GM12878 (cell line): ENCODE measurements around the gene GPER1. TPM values are rescaled to one million over a fixed set of nuclear protein-coding genes. Genes with fewer than 3 reads are reported as not detected.

Experiments used
- ATAC-seq: fragments of 200-7000 bp; cut with Tn5 transposase; 3 replicates; pipeline ENCODE4 v1.9.1; 2020; ENCODE audit warnings: mild to moderate bottlenecking, moderate library complexity
- BruUV-seq: library from RNA; stranded (reverse); fragments of 400-500 nt; replicated peaks from 2 replicates; lab custom pipeline; 2021; lab: Mats Ljungman, UMichigan
- CTCF ChIA-PET: fragments of 300-600 bp; sonication (Branson Sonifier 250); formaldehyde crosslinking; extraction: SDS; loops from one replicate; lab custom pipeline; 2021; ENCODE audit warnings: inconsistent platforms; lab: Yijun Ruan, JAX
- POLR2A ChIA-PET: fragments of 350-600 bp; formaldehyde crosslinking; extraction: SDS; loops from one replicate; lab custom pipeline; 2021; ENCODE audit warnings: inconsistent platforms; lab: Charles Lee
- RAD21 ChIA-PET: fragments of 300-600 bp; sonication (Branson Sonifier 250); formaldehyde crosslinking; loops from one replicate; lab custom pipeline; 2023; ENCODE audit warnings: antibody characterized with exemption; ENCODE audit not compliant: unreplicated experiment; lab: Charles Lee
- SMC1A ChIA-PET: fragments of 300-600 bp; sonication (Branson Sonifier 250); formaldehyde crosslinking; loops from one replicate; lab custom pipeline; 2023; ENCODE audit not compliant: unreplicated experiment, uncharacterized antibody; lab: Charles Lee
- DNase-seq: peaks from one replicate; pipeline ENCODE4 v3.0.0-alpha.2; 2011; ENCODE audit warnings: low read depth, low spot score
- FAIRE-seq: peaks from 3 replicates; lab custom pipeline; 2011; peaks lifted over from hg19 to GRCh38; lab: Jason Lieb, UNC
- H2AFZ ChIP-seq: 2 replicates; pipeline ENCODE4 v1.6.0; 2011; ENCODE audit warnings: low read depth, low read length, control low read depth; ENCODE audit not compliant: control insufficient read depth
- H3K27ac ChIP-seq: 2 replicates; pipeline ENCODE4 v1.5.1; 2011; ENCODE audit warnings: control low read depth; ENCODE audit not compliant: control insufficient read depth, insufficient read depth
- H3K27me3 ChIP-seq, 2 experiments: replicated peaks in 1 of 2; 2 replicates each; pipeline versions ENCODE4 v1.6.0 to v1.6.1; 2011; ENCODE audit warnings: low read length in 1 of 2; ENCODE audit not compliant: control insufficient read depth in 2 of 2, insufficient read depth in 2 of 2
- H3K36me3 ChIP-seq, 2 experiments: 2 replicates each; pipeline ENCODE4 v1.5.1; 2011; ENCODE audit warnings: low read length in 1 of 2; ENCODE audit not compliant: control insufficient read depth in 2 of 2, insufficient read depth in 2 of 2
- H3K4me1 ChIP-seq: 2 replicates; pipeline ENCODE4 v1.6.1; 2011; ENCODE audit warnings: mild to moderate bottlenecking, low read length, moderate library complexity, mixed read lengths; ENCODE audit not compliant: control insufficient read depth, insufficient read depth
- H3K4me2 ChIP-seq: 2 replicates; pipeline ENCODE4 v1.6.0; 2011; ENCODE audit warnings: control low read depth; ENCODE audit not compliant: control insufficient read depth, insufficient read depth
- H3K4me3 ChIP-seq: fragments of 200-600 bp; sonication (generic); 2 replicates; pipeline ENCODE4 v1.5.1; 2016
- H3K79me2 ChIP-seq: 2 replicates; pipeline ENCODE4 v1.6.0; 2011; ENCODE audit warnings: low read length; ENCODE audit not compliant: control insufficient read depth, insufficient read depth
- H3K9ac ChIP-seq: 2 replicates; pipeline ENCODE4 v1.8.0; 2011; ENCODE audit warnings: low read length, control low read depth, mixed read lengths; ENCODE audit not compliant: control insufficient read depth, insufficient read depth
- H3K9me3 ChIP-seq: replicated peaks from 3 replicates; pipeline ENCODE4 v1.5.1; 2011; ENCODE audit warnings: mild to moderate bottlenecking, low read length; ENCODE audit not compliant: control insufficient read depth, insufficient read depth
- H4K20me1 ChIP-seq: 2 replicates; pipeline ENCODE4 v1.6.0; 2011; ENCODE audit not compliant: control insufficient read depth, insufficient read depth
- BRCA1 ChIP-seq: IDR thresholded peaks from 2 replicates; pipeline ENCODE4 v1.6.1; 2011; ENCODE audit warnings: low read depth, low read length, improper control_type of control experiment
- CBFB ChIP-seq: IDR thresholded peaks from 2 replicates; pipeline ENCODE4 v1.6.1; 2016; ENCODE audit warnings: antibody characterized with exemption, low read depth
- CEBPB ChIP-seq, 2 experiments: fragments of 150-350 bp in 1 of 2; IDR thresholded peaks; 2 replicates each; pipeline ENCODE4 v1.6.1; 2012 to 2014; ENCODE audit warnings: low read depth in 2 of 2, low read length in 2 of 2, borderline replicate concordance in 1 of 2, inconsistent platforms in 1 of 2
- EZH2 ChIP-seq: IDR thresholded peaks from 2 replicates; pipeline ENCODE4 v1.6.1; 2012; ENCODE audit warnings: low read depth, mild to moderate bottlenecking, control low read depth, inconsistent platforms, low read length, borderline replicate concordance; ENCODE audit not compliant: control insufficient read depth
- JUND ChIP-seq: IDR thresholded peaks from 2 replicates; pipeline ENCODE4 v1.6.1; 2012; ENCODE audit warnings: low read depth, mild to moderate bottlenecking, low read length, improper control_type of control experiment, moderate library complexity
- LARP7 ChIP-seq: fragments of 450-650 bp; IDR thresholded peaks from 2 replicates; pipeline ENCODE4 v1.6.1; 2017; ENCODE audit warnings: mild to moderate bottlenecking
- MAX ChIP-seq: IDR thresholded peaks from 2 replicates; pipeline ENCODE4 v1.6.1; 2012; ENCODE audit warnings: low read depth, low read length, improper control_type of control experiment
- MXI1 ChIP-seq: fragments of 150-350 bp; IDR thresholded peaks from 2 replicates; pipeline ENCODE4 v1.6.1; 2011; ENCODE audit warnings: low read depth, mild to moderate bottlenecking, inconsistent platforms, low read length, improper control_type of control experiment
- NBN ChIP-seq: fragments of 450-650 bp; IDR thresholded peaks from 2 replicates; pipeline ENCODE4 v1.6.1; 2016
- NRF1 ChIP-seq: conservative IDR thresholded peaks from 2 replicates; pipeline ENCODE4 v1.6.1; 2011; ENCODE audit warnings: mild to moderate bottlenecking, low read depth, low read length, improper control_type of control experiment
- SIX5 ChIP-seq: IDR thresholded peaks from 2 replicates; pipeline ENCODE4 v1.6.1; 2011; ENCODE audit warnings: mild to moderate bottlenecking, low read depth, low read length, moderate library complexity; ENCODE audit not compliant: severe bottlenecking
- SREBF1 ChIP-seq: IDR thresholded peaks from 2 replicates; pipeline ENCODE4 v1.6.1; 2012; ENCODE audit warnings: mild to moderate bottlenecking, low read length
- STAT3 ChIP-seq: IDR thresholded peaks from 2 replicates; pipeline ENCODE4 v1.6.1; 2011; ENCODE audit warnings: low read depth, low read length, improper control_type of control experiment
- TARDBP ChIP-seq: IDR thresholded peaks from 2 replicates; pipeline ENCODE4 v1.6.1; 2016; ENCODE audit warnings: borderline replicate concordance
- YBX1 ChIP-seq: fragments of 450-650 bp; IDR thresholded peaks from 2 replicates; pipeline ENCODE4 v1.6.1; 2016; ENCODE audit warnings: antibody characterized with exemption
- YY1 ChIP-seq: IDR thresholded peaks from 2 replicates; pipeline ENCODE4 v1.6.1; 2011; ENCODE audit warnings: low read depth, mild to moderate bottlenecking, low read length
- ZBED1 ChIP-seq: IDR thresholded peaks from 2 replicates; pipeline ENCODE4 v1.6.1; 2016; ENCODE audit warnings: borderline replicate concordance
- ZNF622 ChIP-seq: fragments of 450-650 bp; IDR thresholded peaks from 2 replicates; pipeline ENCODE4 v1.6.1; 2017; ENCODE audit warnings: mild to moderate bottlenecking, inconsistent platforms
- WGBS: methylation state at CpG from one replicate; pipeline ENCODE4 v1.1.6; 2016; ENCODE audit warnings: low lambda C conversion rate; ENCODE audit not compliant: insufficient replicate concordance, insufficient coverage; ENCODE audit errors: missing lambda C conversion rate; 5-methylcytosine and 5-hydroxymethylcytosine counted together
- in situ Hi-C: fragments of 300-500 bp; cut with MboI; formaldehyde crosslinking; loops from 9 replicates; pipeline ENCODE4 v1.14.3; 2018; ENCODE audit warnings: mixed read lengths
- intact Hi-C: fragments of 100-400 bp; cut with micrococcal nuclease; formaldehyde crosslinking; loops from one replicate; pipeline ENCODE4 v1.14.2; 2022; ENCODE audit not compliant: unreplicated experiment
- polyA plus RNA-seq, 11 experiments: library from polyadenylated mRNA; depleted of rRNA in 4 of 11; unstranded in 6 of 11; stranded (reverse) in 5 of 11; fragments of >200 nt; fragmentation: Nextera tagmentation in 4 of 11; fragmentation: Illumina TruSeq in 1 of 11; extraction: Ambion mirVana in 4 of 11; extraction: Trizol in 1 of 11; gene quantifications; 1 replicate in 1 of 11; 2 replicates in 10 of 11; pipeline versions ENCODE4 v1.2.1 to v1.2.3, GENCODE V29; 2011 to 2016; ENCODE audit warnings: inconsistent platforms in 2 of 11, missing spikeins in 2 of 11, low read depth in 1 of 11
- total RNA-seq, 4 experiments: library from RNA; depleted of rRNA in 3 of 4; stranded (reverse); fragments of >200 nt in 3 of 4; fragmentation: Illumina TruSeq in 1 of 4; extraction: Trizol in 1 of 4; gene quantifications; 2 replicates each; pipeline versions ENCODE4 v1.2.1 to v1.2.3, GENCODE V29; 2013 to 2021
- TF ChIP-seq, protein P1 (sequence below): fragments of 450-650 bp; IDR thresholded peaks from 2 replicates; pipeline ENCODE4 v1.6.1; 2017; ENCODE audit warnings: borderline replicate concordance
- TF ChIP-seq, protein P2 (sequence below): fragments of 450-650 bp; formaldehyde crosslinking; IDR thresholded peaks from 2 replicates; pipeline ENCODE4 v1.5.0; 2022; ENCODE audit warnings: mild to moderate bottlenecking, missing genetic modification characterization

The GPER1 gene
- total and polyA plus RNA-seq, 10 of the 15 experiments (the other 5 are each of a cell fraction or from before 2014, with no cell fraction given): 0.03 to 6.5 (median 2.6) TPM

DNA sequence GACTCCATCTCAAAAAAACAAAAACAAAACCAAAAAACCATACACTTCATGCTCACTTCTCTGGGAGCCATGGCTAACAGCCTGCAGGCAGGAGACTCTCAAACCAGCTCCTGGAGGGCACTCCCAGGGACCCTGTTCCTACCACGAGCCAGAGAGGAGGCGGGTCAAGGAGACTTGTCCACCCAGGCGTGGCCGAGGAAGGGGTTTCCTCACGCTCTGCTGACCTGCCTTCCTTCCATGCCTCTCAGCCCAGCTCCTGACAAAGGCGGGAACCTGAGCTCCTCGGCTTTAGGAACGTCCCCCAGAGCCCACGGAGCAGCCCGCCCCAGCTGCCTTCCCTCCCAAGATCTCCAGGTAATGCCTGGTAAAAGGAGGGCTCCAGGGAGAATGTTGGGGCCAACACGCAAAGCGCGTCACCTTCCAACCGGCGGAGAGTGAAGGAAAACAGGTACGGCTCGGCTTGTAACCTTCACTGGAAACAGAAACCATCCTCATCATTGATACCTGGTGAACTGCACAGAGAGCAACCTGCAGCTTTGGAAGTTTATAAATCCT is 34.0 kb upstream of the GPER1 start:
- Histone ChIP-seq H3K79me2 (no peaks in the 10 kb centered on the region), H3K4me2 (no peak overlapping the region), H3K4me1 (no peaks in the 10 kb centered on the region), H3K4me3 (no peak overlapping the region), H2AFZ (no peak overlapping the region), H3K27ac (no peak overlapping the region), H3K27me3 (no peaks in the 10 kb centered on the region), H4K20me1 (no peaks in the 10 kb centered on the region), H3K36me3 (peaks cover 4 to 5% of the 10 kb centered on the region in 2 experiments; a peak in 3 of 4 replicates), H3K9ac (no peak overlapping the region), H3K9me3 (no peaks in the 10 kb centered on the region)
- RAD21 ChIA-PET: no interaction called here
- CTCF ChIA-PET: interaction anchor here (1.3 to 1.4 kb wide), 2 partner anchors 12 to 32 kb away, joined by 3 to 6 read pairs; no protein-coding TSS in a partner anchor
- BruUV-seq: no TSS peak
- FAIRE-seq (no peak), ATAC-seq (no peak), DNase-seq (no peak)
- intact Hi-C loops (no loop called here), in situ Hi-C loops (no loop called here)
- WGBS: 88% methylated on average over 17 of the region's 17 CpGs
- TF ChIP-seq SIX5: no peak
- no peak for TF ChIP-seq BRCA1
- no peak for TF ChIP-seq ZBED1
- TF ChIP-seq TARDBP: no peak
- no peak for TF ChIP-seq CBFB
- no peak for TF ChIP-seq YY1
- no peak for TF ChIP-seq EZH2
- TF ChIP-seq YBX1: no peak
- TF ChIP-seq, protein P1, sequence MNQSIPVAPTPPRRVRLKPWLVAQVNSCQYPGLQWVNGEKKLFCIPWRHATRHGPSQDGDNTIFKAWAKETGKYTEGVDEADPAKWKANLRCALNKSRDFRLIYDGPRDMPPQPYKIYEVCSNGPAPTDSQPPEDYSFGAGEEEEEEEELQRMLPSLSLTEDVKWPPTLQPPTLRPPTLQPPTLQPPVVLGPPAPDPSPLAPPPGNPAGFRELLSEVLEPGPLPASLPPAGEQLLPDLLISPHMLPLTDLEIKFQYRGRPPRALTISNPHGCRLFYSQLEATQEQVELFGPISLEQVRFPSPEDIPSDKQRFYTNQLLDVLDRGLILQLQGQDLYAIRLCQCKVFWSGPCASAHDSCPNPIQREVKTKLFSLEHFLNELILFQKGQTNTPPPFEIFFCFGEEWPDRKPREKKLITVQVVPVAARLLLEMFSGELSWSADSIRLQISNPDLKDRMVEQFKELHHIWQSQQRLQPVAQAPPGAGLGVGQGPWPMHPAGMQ: no peak
- TF ChIP-seq ZNF622: no peak
- TF ChIP-seq SREBF1: no peak
- TF ChIP-seq MXI1: no peak
- TF ChIP-seq NRF1: no peak
- TF ChIP-seq, protein P2, sequence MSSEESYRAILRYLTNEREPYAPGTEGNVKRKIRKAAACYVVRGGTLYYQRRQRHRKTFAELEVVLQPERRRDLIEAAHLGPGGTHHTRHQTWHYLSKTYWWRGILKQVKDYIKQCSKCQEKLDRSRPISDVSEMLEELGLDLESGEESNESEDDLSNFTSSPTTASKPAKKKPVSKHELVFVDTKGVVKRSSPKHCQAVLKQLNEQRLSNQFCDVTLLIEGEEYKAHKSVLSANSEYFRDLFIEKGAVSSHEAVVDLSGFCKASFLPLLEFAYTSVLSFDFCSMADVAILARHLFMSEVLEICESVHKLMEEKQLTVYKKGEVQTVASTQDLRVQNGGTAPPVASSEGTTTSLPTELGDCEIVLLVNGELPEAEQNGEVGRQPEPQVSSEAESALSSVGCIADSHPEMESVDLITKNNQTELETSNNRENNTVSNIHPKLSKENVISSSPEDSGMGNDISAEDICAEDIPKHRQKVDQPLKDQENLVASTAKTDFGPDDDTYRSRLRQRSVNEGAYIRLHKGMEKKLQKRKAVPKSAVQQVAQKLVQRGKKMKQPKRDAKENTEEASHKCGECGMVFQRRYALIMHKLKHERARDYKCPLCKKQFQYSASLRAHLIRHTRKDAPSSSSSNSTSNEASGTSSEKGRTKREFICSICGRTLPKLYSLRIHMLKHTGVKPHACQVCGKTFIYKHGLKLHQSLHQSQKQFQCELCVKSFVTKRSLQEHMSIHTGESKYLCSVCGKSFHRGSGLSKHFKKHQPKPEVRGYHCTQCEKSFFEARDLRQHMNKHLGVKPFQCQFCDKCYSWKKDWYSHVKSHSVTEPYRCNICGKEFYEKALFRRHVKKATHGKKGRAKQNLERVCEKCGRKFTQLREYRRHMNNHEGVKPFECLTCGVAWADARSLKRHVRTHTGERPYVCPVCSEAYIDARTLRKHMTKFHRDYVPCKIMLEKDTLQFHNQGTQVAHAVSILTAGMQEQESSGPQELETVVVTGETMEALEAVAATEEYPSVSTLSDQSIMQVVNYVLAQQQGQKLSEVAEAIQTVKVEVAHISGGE (CRISPR knock-in tag): no peak
- TF ChIP-seq JUND: no peak
- no peak for TF ChIP-seq NBN
- no peak for TF ChIP-seq STAT3
- no peak for TF ChIP-seq MAX
- no peak for TF ChIP-seq LARP7
- no peak for TF ChIP-seq CEBPB (IDR thresholded peaks at IDR 0.05; ENCODE audit: borderline replicate concordance in 1 of 2, low read depth in 2 of 2, low read length in 2 of 2)
- POLR2A ChIA-PET: no interaction called here
- SMC1A ChIA-PET: no interaction called here
